ENCODE data around the gene MTREX.

- TF ChIP-seq MAX (IDR thresholded peaks at IDR 0.05): no peak
- no peak for TF ChIP-seq CEBPB (IDR thresholded peaks at IDR 0.05)
- TF ChIP-seq YY1 (IDR thresholded peaks at IDR 0.05; ENCODE audit: low read depth): no peak
- TF ChIP-seq REST (IDR thresholded peaks at IDR 0.05; ENCODE audit: low read depth): no peak
Observed at GRCh38 chr5:55363856-55364255, 56.1 kb downstream of the MTREX start.
